AG08396 (cell line): ENCODE measurements around the gene TOR2A.

Experiments used
- DNase-seq: peaks from one replicate; pipeline ENCODE4 v3.0.0; 2012; ENCODE audit warnings: low spot score, mixed read lengths

Gene TOR2A

DNA sequence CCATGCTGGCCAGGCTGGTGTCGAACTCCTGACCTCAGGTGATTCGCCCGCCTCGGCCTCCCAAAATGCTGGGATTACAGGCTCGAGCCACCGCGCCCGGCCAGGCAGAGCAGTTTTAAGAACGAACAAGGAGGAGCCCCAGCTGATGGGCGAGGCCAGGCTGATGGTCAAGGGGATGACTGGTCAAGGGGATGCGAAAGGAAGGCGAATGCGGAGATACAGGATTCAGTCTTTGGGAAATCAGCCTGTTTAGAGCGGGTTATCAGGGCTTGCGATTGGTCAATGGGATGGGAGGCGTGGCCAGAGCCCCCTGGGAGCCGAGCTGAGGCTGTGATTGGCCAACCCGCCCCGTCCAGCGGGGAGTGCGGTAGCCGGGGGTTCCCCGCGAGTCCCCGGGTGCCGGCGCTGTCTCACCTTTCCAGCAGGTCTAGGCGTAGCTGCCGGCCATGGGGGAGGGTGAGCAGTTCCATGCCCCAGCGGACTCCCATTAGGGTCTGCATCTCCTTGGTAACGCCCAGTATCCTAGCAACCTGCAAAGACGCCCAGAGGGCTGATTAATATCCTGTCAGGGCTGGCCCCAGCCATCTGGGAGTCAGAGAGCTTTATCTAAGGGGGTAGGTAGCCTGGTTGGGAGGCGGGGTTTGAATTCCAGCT is 7.5 kb upstream of the TOR2A start:
- peak; percentile 87 for DNase-seq

DNA sequence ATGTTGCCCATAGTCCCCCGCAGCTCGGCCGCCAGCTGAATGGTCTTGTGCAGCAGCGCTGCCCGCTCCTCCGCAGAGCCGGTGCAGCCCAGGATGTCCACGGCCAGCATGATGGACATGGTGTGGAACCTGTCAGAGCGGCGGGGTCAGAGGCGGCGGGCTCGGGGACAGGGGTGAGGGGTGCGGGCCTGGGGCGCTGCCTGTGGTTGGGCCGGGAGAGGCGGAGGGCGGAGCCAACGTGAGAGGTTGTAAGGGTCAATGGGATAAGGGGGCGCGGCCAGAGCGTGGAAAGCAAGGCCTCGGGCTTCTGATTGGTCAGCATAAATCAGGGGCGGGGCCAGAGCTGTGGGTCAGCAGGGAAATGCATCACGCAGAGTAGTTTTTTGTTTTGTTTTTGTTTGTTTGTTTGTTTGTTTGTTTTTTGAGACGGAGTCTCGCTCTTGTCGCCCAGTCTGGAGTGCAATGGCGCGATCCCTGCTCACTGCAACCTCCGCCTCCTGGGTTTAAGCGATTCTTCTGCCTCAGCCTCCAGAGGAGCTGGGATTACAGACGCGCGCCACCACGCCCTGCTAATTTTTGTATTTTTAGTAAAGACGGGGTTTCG is 6.8 kb upstream of the TOR2A start:
- peak; percentile 67 for DNase-seq

DNA sequence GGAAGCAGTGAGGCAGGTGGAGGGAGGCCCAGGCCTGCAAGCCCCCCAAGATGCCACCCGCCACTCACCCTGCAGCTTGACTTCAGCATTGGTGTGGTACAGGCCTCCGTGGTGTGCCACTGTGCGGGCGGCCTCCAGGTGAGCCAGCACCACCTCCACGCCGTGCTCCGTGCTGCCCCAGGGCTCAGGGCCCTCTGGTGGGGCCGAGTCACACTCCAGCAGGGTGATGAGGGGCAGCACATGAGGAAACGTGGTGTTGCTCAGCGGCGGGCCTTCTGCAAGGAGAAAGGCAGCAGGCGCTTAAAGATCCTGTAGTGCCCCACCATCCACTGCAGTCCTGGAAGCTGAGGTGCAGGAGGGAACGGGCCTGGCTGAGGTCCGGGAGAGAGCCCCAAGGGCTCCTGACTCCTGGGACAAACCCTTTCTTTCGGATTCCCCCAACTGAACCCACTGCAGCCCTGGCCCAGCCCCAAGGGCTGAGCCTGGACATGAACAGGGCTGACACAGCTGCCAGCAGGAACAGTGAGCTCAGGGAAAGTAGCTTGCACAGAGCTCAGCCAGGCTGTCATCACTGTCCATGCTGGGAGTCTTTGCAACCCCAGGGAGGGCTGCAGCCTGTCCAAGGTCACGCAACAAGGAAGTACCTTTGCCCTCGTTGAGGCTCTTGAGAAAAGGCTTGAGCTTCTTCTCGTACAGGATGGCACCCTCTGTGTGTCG is 4.7 kb upstream of the TOR2A start:
- DNase-seq, result no peak

DNA sequence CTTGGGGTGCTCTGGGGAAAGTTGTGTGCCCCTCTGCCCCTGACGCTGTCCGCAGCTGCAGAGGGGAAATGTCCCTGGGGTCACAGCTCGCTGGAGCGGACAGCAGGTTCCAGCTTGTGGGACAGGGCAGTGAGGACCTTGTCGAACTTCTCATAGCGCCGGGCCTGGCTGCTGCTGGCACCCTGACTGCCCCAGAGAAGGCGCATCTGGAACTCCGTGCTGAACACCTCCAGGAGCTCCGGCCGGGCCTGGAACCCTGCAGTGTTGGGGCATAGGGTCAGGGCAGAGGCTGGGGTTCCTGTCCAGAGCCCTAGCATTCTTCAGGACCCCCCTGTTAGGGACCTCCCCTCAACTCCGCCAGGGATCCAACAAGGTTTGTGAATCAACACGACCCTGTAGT is 3.6 kb upstream of the TOR2A start:
- no peak for DNase-seq

DNA sequence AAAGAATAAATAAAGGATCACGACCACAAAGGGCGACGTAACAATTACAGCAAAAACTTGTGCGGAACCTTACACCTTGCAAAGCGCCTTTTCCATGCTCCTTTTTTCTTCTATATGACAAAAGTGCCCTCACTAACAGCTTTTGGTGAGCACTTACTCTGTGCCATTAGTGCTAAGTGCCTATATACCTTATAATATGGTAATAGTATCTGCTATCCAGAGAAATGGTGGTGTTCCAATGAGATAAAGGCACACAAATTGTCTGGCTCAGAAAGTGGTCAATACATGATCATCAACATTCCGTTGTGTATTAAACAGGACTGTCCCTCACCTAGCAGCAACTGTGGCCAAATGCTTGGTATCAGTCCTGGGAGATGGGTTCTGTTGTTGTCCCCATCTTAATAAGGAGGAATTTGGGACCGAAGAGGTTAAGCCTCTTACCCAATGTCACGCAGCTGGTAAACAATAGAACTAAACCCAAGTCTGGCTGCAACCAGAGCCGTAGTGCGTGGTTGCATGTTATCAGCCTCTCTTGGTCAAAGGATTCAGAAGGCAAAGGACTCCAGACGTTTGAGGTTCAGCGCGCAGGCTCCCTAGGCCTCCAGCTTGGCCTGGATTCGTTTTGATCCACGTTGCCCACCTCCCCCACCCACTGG is 564 bp upstream of the TOR2A start:
- DNase-seq, result no peak

DNA sequence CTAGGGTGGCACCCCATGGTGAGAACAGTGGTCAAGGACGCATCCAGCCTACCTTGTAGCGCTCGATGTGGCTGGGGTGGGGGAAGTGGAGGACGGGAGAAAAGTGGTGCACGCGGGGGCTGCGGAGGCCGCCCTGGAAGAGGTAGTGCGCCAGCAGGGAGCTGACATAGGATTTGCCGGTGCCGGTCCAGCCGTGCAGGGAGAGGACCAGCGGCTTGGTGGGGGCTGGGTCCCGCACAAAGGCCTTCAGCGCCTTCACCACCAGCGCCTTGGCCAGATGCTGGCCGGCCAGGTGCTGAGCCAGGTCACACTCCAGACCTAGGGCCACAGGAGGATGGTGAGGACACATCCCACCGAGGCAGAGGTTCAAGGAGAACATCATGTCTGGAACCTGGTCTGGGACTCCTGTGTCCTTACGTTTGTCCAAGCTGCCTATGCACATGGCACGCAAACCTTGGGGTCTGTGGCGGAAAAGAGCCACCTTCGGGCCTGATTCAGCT is 797 bp downstream of the TOR2A start:
- no peak for DNase-seq

DNA sequence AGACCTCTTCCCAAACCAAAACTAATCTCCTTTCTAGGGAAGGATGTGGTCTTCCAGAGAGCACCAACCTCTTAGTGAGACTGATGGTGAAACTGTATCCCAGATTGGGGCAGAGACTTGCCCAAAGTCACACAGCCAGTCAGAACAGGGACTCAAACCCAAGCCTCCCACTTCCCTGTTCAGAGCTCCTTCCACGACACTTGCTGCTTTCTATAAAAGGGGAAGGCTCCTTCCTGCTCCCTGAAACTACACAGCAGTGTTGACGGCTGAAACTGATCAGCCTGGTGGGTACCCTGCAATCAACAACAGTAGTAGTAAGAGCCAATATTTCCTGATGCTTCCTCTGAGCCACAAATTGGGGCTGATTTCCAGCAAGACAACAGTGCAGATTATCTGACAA is 1.5 kb downstream of the TOR2A start:
- DNase-seq, result no peak

DNA sequence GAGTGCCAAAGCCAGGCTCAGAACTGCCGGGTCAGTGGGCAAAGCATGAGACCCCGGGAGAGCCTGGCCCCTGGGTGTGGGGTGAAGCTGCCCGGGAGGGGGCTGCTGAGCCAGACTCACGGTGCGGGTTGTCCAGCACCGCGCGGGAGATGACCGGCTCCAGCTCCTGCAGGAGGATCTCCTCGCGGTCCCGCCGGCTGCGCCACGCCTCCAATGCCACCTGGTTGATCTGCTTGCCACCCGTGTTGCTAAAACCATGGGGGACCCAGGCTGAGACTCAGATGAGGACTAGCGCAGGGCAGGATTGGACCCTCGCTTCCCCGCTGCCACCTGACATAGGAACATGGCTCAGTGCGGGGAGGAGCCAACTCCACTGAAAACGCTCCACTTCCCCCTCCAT is 2.6 kb downstream of the TOR2A start:
- DNase-seq, result no peak

DNA sequence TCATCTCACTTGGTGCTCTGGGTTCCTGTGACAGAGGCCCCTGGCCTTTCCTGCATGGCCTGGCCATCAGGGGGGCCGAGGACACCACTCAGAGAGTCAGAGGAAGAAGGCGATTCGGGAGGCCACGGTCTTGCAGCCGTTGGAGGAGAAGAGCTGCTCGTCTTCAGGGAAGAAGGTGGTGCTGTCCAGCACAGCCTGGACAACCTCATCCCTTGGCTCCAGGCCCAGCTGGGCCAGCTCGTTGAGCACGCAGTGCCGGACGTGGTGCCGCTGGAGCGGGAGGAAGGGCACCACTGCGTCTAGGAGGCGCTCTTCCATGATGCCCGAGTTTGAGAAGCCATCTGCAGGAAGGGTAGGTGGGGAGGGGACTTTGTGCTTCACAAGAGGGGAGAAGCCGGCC is 3.2 kb downstream of the TOR2A start:
- no peak for DNase-seq

DNA sequence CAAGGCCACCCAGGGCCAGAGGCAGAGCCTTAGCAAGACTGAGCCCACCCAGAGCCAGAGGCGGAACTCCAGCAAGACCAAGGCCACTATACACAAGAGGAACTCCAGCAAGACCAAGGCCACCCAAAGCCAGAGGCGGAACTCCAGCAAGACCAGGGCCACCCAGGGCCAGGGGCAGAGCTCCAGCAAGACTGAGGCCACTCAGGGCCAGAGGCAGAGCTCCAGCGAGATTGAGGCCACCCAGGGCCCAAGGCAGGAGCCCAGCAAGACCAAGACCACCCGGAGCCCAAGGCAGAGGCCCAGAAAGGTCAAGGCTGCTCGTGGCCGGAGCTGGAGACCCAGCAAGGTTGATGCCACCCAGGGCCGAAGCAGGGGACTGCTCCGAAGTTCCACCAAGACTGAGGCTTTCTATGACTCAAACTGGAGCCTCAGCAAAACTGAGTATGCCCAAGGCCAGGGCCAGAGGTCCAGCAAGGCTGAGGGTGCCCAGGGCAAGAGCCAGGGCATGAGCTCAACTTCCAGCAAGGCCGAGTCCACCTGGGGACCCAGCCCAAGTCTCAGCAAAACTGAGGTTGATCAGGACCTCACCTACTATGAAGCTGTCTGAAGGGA is 4.2 kb downstream of the TOR2A start:
- no peak for DNase-seq

DNA sequence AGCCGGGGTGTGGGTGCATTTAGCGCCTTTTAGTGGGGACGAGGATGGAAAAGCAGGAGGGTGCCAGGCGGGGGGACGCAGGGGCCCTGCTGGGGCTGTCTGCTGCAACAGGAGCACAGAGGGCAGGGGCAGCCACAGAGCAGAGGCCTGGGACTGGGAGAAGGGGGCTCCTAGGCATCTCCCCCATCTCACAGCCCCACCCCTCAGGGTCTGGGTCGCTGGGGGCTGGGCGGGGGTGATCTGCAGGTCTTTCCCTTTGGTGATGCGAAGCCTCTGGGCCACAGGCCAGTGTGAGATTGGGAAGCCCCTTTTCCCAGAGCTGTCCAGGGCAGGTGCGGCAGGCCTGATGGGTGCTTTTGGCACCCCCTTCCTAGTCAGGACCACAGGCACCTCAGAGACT is 4.8 kb downstream of the TOR2A start:
- no peak for DNase-seq

DNA sequence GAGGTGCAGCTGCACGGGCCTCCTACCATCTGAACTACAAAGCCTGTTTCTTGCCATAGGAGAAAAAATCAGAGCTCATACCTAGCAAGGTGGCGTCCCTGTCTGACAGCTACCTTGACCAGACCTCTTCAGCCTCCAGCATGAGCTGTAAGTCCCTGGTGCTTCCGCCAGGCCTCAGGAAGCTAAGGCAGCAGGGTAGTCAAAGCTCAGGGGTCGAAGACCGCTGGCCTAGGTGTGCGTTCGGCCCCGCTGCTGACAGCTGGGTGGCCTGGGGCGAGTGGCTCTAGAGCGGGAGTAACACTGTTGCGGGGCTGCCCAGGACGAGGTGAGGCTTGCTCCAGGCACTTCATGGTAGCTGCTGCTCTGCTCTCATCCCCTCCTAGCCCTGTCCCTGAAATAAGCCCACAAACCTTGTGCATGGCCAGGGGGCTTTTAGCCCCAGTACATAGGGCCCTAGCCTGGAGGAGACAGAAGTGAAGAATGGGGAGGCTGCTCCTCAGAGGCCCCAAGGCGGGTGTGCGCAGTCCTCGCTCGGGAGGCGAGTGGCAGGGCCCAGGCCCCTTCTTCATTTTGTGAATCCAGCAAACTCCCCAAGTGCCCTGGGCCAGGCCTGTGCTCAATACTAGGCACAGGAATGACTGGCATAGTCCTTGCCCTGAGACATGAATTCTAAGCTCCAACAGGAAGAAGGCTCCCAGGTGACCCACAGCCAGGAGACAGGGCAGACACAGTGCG is 5.4 kb downstream of the TOR2A start:
- no peak for DNase-seq

DNA sequence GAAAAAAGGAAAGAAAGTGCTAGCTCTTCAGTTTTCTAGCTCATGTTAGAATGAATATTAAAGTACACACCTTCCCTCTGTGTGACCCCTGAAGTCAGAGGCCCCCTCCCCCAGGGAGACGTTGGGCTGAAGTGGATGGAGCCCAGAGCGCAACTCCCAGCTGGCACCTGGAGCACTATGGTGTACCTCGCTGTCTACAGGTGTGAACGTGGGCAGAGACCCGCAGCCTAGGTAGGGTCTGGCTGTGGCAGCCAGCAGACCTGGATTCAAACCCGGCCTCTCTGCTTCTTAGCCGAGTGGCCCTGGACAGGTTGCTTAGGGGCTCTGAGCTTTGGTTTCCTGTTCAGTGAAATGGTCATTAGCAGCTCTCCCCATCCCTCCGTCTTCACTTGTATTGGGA is 6.3 kb downstream of the TOR2A start:
- no peak for DNase-seq

DNA sequence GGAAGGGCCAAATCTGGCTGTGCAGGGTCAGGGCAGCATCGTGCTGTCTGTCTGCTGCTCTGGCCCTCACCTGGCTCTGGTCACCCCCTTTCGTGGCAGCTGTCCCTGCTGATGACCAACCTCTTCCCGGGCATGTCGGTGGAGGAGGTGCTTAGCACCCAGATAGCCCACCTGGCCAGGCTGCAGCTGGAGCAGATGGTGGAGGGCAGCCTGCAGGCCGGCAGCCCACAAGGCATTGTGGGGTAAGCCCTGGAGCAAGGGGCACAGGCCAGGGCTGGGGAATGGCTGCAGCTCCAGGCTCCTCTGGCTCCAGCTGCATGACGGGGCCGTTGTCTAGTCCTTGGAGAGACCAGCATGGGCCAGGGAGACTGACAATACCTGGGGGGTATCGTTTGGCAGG is 8.2 kb downstream of the TOR2A start:
- no peak for DNase-seq

DNA sequence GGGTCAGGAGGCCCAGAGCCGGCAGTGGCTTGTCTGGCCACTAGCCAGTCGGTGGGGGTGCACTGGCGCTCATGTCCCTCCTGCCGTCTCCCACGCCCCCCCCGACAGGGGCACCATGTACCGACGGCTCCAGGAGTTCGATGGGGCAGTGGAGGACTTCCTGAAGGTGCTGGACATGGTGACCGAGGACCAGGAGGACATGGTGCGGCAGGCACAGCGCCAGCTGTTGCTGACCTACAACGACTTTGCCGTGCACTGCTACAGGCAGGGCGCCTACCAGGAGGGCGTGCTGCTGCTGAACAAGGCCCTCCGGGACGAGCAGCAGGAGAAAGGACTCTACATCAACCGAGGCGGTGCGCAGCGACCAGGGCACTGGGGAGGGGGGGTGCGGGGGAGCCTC is 11.1 kb downstream of the TOR2A start:
- no peak for DNase-seq

DNA sequence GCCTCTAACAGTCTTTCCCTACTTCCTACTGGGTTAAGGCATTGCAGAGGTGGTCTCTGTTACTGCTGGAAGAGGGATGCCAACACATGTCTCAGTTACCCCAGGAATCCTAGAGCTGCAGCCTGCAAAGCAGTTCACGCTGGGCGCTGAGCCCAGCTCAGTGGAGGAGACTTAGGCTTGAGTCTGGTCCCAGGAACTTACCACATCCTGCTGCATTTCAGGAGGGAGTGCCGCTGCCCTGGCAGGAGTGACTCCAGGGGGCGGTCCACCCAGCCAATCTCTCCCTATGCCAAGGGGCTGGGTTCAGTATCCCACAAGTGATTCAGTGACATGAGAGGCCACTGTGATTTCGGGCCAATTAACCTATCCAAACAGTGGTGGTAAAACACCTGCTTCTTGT is 11.7 kb downstream of the TOR2A start:
- peak; percentile 82 for DNase-seq

DNA sequence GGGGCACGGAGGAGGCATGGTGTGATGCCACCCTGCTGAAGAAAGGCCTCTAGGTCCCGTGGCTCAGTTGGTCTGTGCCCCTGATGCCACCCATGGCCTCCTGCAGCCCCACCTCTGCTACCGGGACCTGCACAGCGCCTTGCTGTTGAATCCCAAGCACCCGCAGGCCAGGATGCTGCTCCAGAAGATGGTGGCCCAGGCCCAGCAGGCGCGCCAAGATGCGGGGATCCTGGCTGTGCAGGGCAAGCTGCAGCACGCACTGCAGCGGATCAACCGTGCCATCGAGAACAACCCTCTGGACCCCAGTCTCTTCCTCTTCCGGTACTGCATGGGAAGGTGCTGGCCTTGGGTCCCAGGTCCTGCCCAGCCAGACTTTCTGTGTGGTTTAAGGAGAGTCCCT is 12.1 kb downstream of the TOR2A start:
- DNase-seq, result no peak

DNA sequence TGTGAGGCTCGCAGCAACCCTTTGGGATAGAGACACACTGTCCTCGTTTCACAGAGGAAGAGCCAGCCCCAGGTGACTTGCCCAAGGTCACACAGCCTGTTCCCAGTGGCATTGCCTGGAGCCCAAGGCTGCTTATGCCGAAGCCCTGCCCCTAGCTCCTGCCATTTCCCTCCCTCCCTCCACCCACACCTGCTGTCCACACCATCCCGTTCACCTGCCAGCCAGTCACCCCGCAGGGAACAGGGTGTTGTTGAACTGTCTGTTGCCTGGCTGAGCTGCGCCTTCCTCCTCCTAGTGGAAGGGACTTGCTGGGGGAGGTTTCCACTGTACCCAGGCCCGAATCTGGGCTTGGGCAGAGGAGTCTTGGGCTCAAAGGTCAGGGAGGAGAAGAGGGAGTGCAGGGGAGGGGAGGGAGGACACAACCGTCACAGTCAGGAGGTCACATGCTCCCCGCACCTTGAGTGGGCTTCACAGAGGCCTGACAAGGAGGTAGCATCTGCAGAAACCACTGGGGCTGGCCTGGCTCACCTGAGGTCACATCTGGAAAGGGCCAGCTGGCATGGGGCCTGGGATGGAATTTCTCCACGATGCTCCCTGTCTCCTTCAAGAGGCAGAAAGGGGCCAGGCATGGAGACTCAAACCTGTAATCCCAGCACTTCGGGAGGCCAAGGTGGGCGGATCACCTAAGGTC is 12.9 kb downstream of the TOR2A start:
- DNase-seq, result no peak

DNA sequence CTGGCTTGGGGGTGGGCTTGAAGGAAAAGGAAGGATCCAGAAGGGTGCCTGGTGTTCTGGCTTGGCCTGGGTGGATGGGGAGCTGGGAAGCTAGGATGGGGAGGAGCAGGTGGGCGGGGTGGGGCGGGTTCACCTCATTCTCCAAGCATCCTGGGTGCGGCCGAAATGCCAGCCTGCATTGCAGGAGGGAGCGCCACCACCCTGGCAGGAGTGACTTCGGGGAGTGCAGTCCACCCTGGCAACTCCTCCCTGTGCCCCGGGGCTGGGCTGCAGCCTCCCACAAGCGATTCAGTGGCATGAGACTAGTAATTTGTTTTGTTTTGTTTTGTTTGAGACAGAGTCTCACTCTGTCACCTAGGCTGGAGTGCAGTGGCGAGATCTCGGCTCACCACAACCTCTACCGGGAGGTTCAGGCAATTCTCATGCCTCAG is 13.7 kb downstream of the TOR2A start:
- no peak for DNase-seq

DNA sequence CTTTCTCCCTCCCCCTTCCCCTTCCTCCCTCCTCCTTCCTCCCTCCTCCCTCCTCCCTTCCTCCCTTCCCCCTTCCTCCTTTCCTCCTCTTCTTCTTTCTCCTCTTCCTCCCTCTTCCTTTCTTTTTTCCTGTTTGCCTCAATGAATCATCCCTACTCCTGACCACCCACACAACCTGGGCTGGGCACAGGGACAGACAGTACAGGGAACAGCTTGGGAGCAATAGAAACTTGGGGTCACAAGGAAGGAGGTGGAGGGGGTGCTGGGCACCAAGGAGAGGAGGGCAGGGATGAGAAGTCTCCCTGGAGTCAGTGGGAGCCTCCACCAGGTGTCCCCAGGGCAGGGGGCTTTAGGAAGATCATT is 14.2 kb downstream of the TOR2A start:
- no peak for DNase-seq
